Testis (tissue), 2 donors: ENCODE data around the gene ZNF775.

Experiments used
- POLR2A ChIP-seq: fragments of 450-650 bp; IDR thresholded peaks from one replicate; pipeline ENCODE4 v1.6.1; 2017; ENCODE audit warnings: antibody characterized with exemption, mild to moderate bottlenecking, moderate library complexity
- TF ChIP-seq, protein P1 (sequence below), 3 experiments: fragments of 450-650 bp in 2 of 3; fragments of 200-600 bp in 1 of 3; sonication (generic) in 1 of 3; IDR thresholded peaks; one replicate each; pipeline ENCODE4 v1.5.1; 2016 to 2019; ENCODE audit warnings: antibody characterized with exemption in 3 of 3, mild to moderate bottlenecking in 2 of 3, moderate library complexity in 1 of 3

- TF ChIP-seq, protein P1, sequence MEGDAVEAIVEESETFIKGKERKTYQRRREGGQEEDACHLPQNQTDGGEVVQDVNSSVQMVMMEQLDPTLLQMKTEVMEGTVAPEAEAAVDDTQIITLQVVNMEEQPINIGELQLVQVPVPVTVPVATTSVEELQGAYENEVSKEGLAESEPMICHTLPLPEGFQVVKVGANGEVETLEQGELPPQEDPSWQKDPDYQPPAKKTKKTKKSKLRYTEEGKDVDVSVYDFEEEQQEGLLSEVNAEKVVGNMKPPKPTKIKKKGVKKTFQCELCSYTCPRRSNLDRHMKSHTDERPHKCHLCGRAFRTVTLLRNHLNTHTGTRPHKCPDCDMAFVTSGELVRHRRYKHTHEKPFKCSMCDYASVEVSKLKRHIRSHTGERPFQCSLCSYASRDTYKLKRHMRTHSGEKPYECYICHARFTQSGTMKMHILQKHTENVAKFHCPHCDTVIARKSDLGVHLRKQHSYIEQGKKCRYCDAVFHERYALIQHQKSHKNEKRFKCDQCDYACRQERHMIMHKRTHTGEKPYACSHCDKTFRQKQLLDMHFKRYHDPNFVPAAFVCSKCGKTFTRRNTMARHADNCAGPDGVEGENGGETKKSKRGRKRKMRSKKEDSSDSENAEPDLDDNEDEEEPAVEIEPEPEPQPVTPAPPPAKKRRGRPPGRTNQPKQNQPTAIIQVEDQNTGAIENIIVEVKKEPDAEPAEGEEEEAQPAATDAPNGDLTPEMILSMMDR (IDR thresholded peaks at IDR 0.05), result no peak
- no peak for TF ChIP-seq POLR2A
Measured at GRCh38 chr7:150351587-150352194, 27.4 kb upstream of the ZNF775 start.
